T47D (cell line): ENCODE results near the gene CLCA1.
"Not testable (repeated sequence)": the region's sequence is repeated elsewhere in the genome, so short reads cannot be mapped to it uniquely, and the experiment has no call there.

Source experiments
- DNase-seq, 2 experiments: peaks; one replicate each; pipeline versions ENCODE4 v3.0.0 to v3.0.0-alpha.2; 2011 to 2012; ENCODE audit warnings: low read depth in 1 of 2, low spot score in 1 of 2
- JUND ChIP-seq: IDR thresholded peaks from 2 replicates; pipeline ENCODE4 v1.6.1; 2012; ENCODE audit warnings: low read depth
- in situ Hi-C: cut with HindIII; loops from 2 replicates; pipeline ENCODE4 v1.10.0; 2016; ENCODE audit warnings: low sequenced_read_pairs, low pct_unique_long_range_greater_than_20kb

The CLCA1 gene

GRCh38 chr1:86498281-86498680 lies 29.6 kb downstream of the CLCA1 start:
- TF ChIP-seq JUND, result no peak
- DNase-seq, result no peak
- in situ Hi-C loops, result no loop called here

GRCh38 chr1:86499987-86500593 lies 31.4 kb downstream of the CLCA1 start:
- TF ChIP-seq JUND, result no peak
- DNase-seq, result peak in 1 of 2 experiments; percentile 35
- in situ Hi-C loops, result no loop called here

GRCh38 chr1:86500714-86501113 lies 32.0 kb downstream of the CLCA1 start:
- in situ Hi-C loops, result no loop called here
- no peak for TF ChIP-seq JUND
- no peak for DNase-seq

- in situ Hi-C loops, result not testable (repeated sequence)
- DNase-seq, result peak in 1 of 2 experiments; percentile 66
These were observed 33.5 kb downstream of the CLCA1 start for GRCh38 chr1:86502125-86502646.

GRCh38 chr1:86502721-86503405 lies 34.1 kb downstream of the CLCA1 start:
- in situ Hi-C loops, result no loop called here
- TF ChIP-seq JUND, result no peak
- DNase-seq, result no peak

- in situ Hi-C loops, result no loop called here
- DNase-seq, result no peak
- TF ChIP-seq JUND, result no peak
These were observed 34.8 kb downstream of the CLCA1 start for GRCh38 chr1:86503406-86504136.

- in situ Hi-C loops, result no loop called here
- TF ChIP-seq JUND, result no peak
- no peak for DNase-seq
These were observed 35.4 kb downstream of the CLCA1 start for GRCh38 chr1:86504137-86504479.

GRCh38 chr1:86504895-86505563 lies 36.3 kb downstream of the CLCA1 start:
- peak in 1 of 2 experiments; percentile 86 for DNase-seq
- in situ Hi-C loops, result no loop called here
- TF ChIP-seq JUND, result no peak

GRCh38 chr1:86505564-86505902 lies 36.8 kb downstream of the CLCA1 start:
- in situ Hi-C loops, result no loop called here
- DNase-seq, result no peak
- TF ChIP-seq JUND, result no peak

- in situ Hi-C loops, result no loop called here
- no peak for TF ChIP-seq JUND
- peak in 1 of 2 experiments; percentile 55 for DNase-seq
These were observed 39.3 kb downstream of the CLCA1 start for GRCh38 chr1:86507935-86508582.

GRCh38 chr1:86508583-86508969 lies 39.8 kb downstream of the CLCA1 start:
- in situ Hi-C loops, result no loop called here
- no peak for TF ChIP-seq JUND
- no peak for DNase-seq

GRCh38 chr1:86515597-86515996 lies 46.9 kb downstream of the CLCA1 start:
- in situ Hi-C loops, result no loop called here

More at GRCh38 chr1:86515597-86515996, 46.9 kb downstream of the CLCA1 start:
- TF ChIP-seq JUND, result no peak
- DNase-seq, result peak in 1 of 2 experiments; percentile 36
